Endothelial cell (in vitro differentiated cells): ENCODE data around the gene SOX13. TPM values are rescaled to one million over a fixed set of nuclear protein-coding genes. Genes with fewer than 3 reads are reported as not detected.

ENCODE experiments used
- DNase-seq: peaks from one replicate; pipeline ENCODE4 v3.0.0; 2021; ENCODE audit warnings: low spot score
- H3K27ac Mint-ChIP-seq: one replicate; pipeline ENCODE4 v1.8.0; 2021; ENCODE audit warnings: mixed read lengths, inconsistent platforms; ENCODE audit not compliant: unreplicated experiment
- H3K27me3 Mint-ChIP-seq: one replicate; pipeline ENCODE4 v1.8.0; 2021; ENCODE audit warnings: mild to moderate bottlenecking, moderate library complexity, mixed read lengths, inconsistent platforms; ENCODE audit not compliant: unreplicated experiment
- H3K36me3 Mint-ChIP-seq: one replicate; pipeline ENCODE4 v1.8.0; 2021; ENCODE audit warnings: mild to moderate bottlenecking, low read depth, mixed read lengths, inconsistent platforms; ENCODE audit not compliant: unreplicated experiment
- H3K4me1 Mint-ChIP-seq: one replicate; pipeline ENCODE4 v1.8.0; 2021; ENCODE audit warnings: mild to moderate bottlenecking, mixed read lengths, inconsistent platforms; ENCODE audit not compliant: unreplicated experiment
- H3K4me3 Mint-ChIP-seq: one replicate; pipeline ENCODE4 v1.8.0; 2021; ENCODE audit warnings: mild to moderate bottlenecking, mixed read lengths, inconsistent platforms; ENCODE audit not compliant: unreplicated experiment
- H3K9me3 Mint-ChIP-seq: one replicate; pipeline ENCODE4 v1.8.0; 2021; ENCODE audit warnings: mixed read lengths, inconsistent platforms; ENCODE audit not compliant: unreplicated experiment
- CTCF ChIP-seq: fragments of 200-600 bp; sonication (generic); IDR thresholded peaks from one replicate; pipeline ENCODE4 v1.5.0; 2021; ENCODE audit warnings: antibody characterized with exemption; ENCODE audit not compliant: unreplicated experiment
- total RNA-seq: library from RNA; stranded (reverse); fragmentation: NEBNext Ultra II Directional; extraction: Animal tissue kit (Norgen Biotek cat#: 25700); gene quantifications from one replicate; pipeline ENCODE4 v1.2.1, GENCODE V29; 2021; ENCODE audit not compliant: unreplicated experiment

The SOX13 gene
- total RNA-seq, 1 donor from 2014 or later, result 107 TPM

GRCh38 chr1:204069887-204070286 is 3.0 kb upstream of the SOX13 start:
- Mint-ChIP-seq H3K4me1 (peaks cover 31% of the 10 kb centered on the region), H3K36me3 (peaks cover 5% of the 10 kb centered on the region), H3K27me3 (peaks cover 15% of the 10 kb centered on the region), H3K4me3 (no peak overlapping the region), H3K27ac (no peak overlapping the region), H3K9me3 (no peaks in the 10 kb centered on the region)
- DNase-seq, result no peak
- TF ChIP-seq CTCF, result no peak

DNA sequence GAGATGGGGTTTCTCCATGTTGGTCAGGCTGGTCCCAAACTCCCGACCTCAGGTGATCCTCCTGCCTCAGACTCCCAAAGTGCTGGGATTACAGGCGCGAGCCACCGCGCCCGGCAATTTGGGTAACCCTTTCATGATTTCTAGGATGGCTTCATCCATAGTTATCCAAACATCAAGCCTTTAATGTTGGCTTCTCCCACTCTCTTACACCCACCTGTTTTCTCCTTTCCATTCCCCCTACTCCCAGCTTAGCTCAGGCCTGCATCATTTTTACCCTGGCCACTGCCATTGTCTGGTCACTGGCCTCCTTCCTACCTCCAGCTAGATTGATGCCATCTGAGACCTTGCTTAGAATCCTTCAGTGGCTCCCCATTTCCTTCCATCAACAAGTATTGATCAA is 2.0 kb upstream of the SOX13 start:
- Mint-ChIP-seq H3K27me3 (peaks cover 13% of the 10 kb centered on the region), H3K4me3 (no peak overlapping the region), H3K27ac (no peak overlapping the region), H3K4me1 (peaks cover 29% of the 10 kb centered on the region), H3K9me3 (no peaks in the 10 kb centered on the region), H3K36me3 (peaks cover 3% of the 10 kb centered on the region)
- no peak for TF ChIP-seq CTCF
- DNase-seq, result no peak

DNA sequence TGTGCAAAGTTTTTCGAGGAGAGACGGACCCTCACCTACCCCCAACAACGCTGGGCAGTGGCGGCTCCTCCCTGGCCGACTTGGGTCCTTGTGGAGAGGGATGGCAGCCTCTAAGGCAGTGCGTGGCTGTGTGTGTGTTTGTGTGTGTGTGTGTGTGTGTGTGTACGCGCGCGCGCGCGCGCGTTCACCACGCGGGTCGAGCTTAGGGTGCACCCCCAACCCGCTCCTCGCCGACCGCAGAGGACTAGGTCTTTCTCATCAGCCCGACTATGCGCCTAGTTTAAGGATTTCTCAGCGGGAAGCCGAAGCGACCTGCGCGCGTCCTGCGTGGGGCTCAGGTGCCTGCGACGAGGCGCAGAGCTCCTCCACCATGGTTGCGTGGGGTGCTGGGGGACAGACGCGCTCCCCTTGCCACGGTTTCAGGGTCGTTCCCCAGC is 940 bp downstream of the SOX13 start:
- no peak for DNase-seq
- peaks cover 41% of the 10 kb centered on the region for H3K4me1 Mint-ChIP-seq
- H3K27me3 Mint-ChIP-seq, result peaks cover 14% of the 10 kb centered on the region
- TF ChIP-seq CTCF, result no peak
- H3K36me3 Mint-ChIP-seq, result peaks cover 5% of the 10 kb centered on the region
- H3K27ac Mint-ChIP-seq, result peak overlapping the region; percentile 57
- peak overlapping the region; percentile 98 for H3K4me3 Mint-ChIP-seq
- H3K9me3 Mint-ChIP-seq, result no peaks in the 10 kb centered on the region

GRCh38 chr1:204074274-204075138 is 1.6 kb downstream of the SOX13 start:
- no peak for TF ChIP-seq CTCF
- Mint-ChIP-seq H3K4me3 (peak overlapping the region; percentile 98), H3K36me3 (peaks cover 5% of the 10 kb centered on the region), H3K9me3 (no peaks in the 10 kb centered on the region), H3K27me3 (peaks cover 16% of the 10 kb centered on the region), H3K27ac (no peak overlapping the region), H3K4me1 (peaks cover 42% of the 10 kb centered on the region)
- DNase-seq, result peak; percentile 60

GRCh38 chr1:204075139-204075521 is 2.2 kb downstream of the SOX13 start:
- H3K4me3 Mint-ChIP-seq, result peak overlapping the region; percentile 98
- peaks cover 5% of the 10 kb centered on the region for H3K36me3 Mint-ChIP-seq
- peaks cover 48% of the 10 kb centered on the region for H3K4me1 Mint-ChIP-seq

More at GRCh38 chr1:204075139-204075521, 2.2 kb downstream of the SOX13 start:
- Mint-ChIP-seq H3K27ac (peak overlapping the region; percentile 30), H3K27me3 (peaks cover 16% of the 10 kb centered on the region), H3K9me3 (no peaks in the 10 kb centered on the region)
- DNase-seq, result peak; percentile 22
- TF ChIP-seq CTCF, result no peak
